D721Med (cell line): ENCODE measurements around the gene PATE3.

Source experiments
- DNase-seq: peaks from one replicate; pipeline ENCODE4 v3.0.0; 2011; ENCODE audit warnings: low spot score; ENCODE audit not compliant: insufficient read length
- FAIRE-seq: peaks from 2 replicates; lab custom pipeline; 2011; peaks lifted over from hg19 to GRCh38; lab: Jason Lieb, UNC
- CTCF ChIP-seq: IDR thresholded peaks from 2 replicates; pipeline ENCODE4 v1.5.1; 2012; ENCODE audit warnings: mild to moderate bottlenecking, control low read depth; ENCODE audit not compliant: insufficient read depth; ENCODE audit errors: missing control alignments

The PATE3 gene

DNA sequence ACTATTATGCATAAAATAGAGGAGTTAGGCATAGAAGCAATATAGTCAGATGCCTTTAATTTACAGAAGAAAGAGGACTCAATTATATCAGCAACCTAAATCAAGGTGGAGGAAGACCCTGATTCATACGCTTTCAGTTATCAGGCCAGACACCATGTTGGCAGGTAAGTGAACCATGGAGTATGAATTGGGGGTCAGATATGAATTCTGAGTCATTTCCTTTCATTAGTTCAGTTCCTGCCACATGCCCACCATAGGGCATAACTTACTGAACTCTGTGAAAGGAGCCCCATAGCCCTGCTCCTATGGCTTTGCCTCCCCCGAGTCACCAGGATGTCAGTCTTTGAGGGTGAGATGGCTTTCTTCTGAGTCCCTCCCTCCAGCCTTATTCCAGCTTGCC is 24.4 kb upstream of the PATE3 start:
- FAIRE-seq, result no peak
- TF ChIP-seq CTCF, result no peak

DNA sequence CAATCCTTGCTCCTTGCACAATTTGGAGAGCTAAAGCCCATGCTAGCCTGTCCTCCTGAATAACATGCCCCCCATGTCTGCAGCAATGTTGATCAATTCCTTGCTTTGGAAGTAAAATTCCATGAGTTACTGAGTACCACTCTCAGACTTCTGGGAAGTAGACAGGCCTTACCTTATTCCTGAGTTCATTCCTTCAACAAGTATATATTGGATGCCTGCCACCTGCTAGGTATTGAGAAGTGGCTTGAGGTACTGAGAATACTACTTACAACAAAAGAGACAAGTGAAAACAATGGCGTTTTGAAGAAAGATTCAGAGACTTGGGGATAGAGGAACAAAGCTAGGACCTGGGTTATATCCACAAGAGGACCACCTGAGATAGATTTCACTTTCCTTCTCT is 21.7 kb upstream of the PATE3 start:
- no peak for DNase-seq
- no peak for TF ChIP-seq CTCF
- FAIRE-seq, result no peak

More for the DNA sequence above, 24.4 kb upstream of the PATE3 start:
- no peak for DNase-seq

DNA sequence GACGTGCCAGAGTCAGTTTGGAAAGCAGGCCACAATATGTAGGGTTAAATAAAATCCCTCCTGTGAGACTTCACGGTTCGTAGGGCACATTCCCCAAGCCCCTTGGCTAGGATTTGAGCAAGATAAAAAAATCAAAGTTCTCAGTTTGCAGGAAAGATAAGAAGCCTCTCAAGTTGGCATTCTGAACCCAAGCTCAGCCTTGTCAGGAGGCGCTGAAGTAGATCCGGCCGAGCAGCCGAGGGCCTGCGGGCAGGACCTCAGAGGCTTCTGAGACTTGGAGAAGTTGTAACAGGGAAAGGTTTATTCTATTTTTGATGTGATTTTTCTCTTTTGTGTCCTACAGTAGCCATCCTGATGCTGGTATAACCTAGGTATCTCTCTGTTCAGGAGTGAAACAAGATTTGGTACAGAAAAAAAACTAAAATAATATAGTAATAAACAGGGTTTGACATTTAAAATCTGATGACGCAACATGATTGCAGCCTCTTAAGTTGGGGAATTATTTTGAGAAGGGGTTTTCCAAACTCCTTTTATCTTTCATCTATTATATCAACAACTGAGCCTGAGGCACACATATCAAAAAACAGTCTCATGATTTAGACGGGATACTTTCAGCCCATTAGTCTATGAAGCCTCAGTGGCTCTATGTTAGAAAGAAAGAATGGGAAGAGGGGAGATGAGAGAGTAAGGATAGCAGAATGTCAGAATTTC is 19.4 kb upstream of the PATE3 start:
- DNase-seq (no peak), FAIRE-seq (no peak)
- TF ChIP-seq CTCF, result no peak

- DNase-seq (no peak), FAIRE-seq (no peak)
- no peak for TF ChIP-seq CTCF
Observed at GRCh38 chr11:125770583-125770982, 17.3 kb upstream of the PATE3 start.

DNA sequence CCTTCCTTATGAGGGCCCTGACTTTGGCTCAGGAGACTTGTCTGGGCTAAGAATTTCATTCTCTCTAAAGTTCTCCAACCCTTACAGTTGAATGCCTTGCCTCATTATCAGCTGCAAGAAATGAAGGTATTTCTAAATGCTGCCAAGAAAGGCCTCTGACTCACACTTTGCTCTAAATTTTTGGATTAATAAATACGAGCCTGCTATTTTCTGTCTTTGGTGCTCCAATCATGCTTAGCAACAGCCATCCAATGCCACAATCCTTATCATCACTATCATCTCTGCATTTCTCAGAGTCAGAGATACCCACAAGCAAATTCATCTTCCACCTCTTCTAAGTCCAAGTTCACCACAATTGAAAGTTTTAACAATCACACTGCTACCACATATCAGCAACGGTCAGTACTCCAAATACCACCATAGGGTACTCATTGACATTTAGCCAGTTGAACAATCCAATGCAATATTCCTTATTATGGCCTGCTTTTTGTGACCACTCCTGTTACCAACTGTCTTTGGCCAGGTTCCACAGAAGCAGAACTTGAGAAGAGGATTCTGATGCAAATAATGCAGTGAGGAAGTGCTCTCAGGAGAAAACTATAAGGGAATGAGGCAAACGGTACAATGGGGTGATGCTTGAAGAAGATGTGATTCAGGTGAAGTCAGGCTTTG is 15.0 kb upstream of the PATE3 start:
- FAIRE-seq, result no peak
- DNase-seq, result no peak
- no peak for TF ChIP-seq CTCF

DNA sequence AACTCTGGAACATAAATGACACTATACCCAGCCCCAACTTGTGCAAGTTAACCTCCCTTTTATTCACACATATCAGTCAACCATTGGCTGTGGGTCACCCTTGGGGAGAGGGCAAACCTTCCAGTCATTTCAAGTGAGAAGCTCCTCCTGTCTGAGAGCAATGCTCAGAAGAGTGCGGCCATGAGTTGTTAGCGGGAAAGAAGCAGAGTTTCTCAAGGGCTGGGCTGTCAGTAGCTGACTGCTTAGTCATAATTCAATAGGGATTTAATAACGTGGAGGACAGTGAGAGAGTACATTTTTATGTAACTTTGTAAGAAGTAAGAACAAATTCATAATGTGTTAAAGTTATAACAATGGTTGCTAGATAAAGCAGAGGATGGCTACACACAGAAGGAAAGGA is 14.4 kb upstream of the PATE3 start:
- TF ChIP-seq CTCF, result no peak
- FAIRE-seq (no peak), DNase-seq (no peak)

DNA sequence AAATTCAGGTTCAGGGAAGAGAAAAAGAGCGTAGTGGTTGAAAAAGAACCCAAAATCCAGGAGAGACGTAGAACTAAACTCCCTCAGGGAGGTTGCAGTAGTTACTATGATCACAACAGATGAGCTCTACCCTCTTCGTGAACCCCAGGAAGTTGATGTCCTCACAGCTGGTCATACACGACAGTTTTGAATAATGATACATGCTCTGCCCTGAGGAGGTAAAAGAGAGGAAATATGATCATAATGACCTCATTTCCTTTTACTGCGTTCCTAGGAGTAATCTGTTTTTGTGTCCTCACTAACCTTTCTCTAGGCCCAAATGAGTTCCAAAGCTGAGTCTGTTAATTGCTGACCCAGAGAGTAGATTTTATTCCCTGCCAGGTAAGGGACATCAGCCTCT is 10.6 kb upstream of the PATE3 start:
- no peak for TF ChIP-seq CTCF

More for the DNA sequence above, 10.6 kb upstream of the PATE3 start:
- DNase-seq (no peak), FAIRE-seq (no peak)
